Activated B cell treated with CpG ODN at 0.5 μM for 24 hours (primary cell): ENCODE data around the gene COPG1. TPM values are rescaled to one million over a fixed set of nuclear protein-coding genes. Genes with fewer than 3 reads are reported as not detected.

Experiments
- ATAC-seq: fragments of 200-7000 bp; cut with Tn5 transposase; one replicate; pipeline ENCODE4 v1.10.0; 2021; ENCODE audit warnings: low read depth, mild to moderate bottlenecking, moderate library complexity
- CTCF ChIA-PET: fragments of 350-600 bp; sonication (Branson Sonifier 250); formaldehyde crosslinking; loops from one replicate; lab custom pipeline; 2021; ENCODE audit warnings: antibody characterized with exemption; lab: Charles Lee
- POLR2A ChIA-PET: fragments of 350-600 bp; sonication (Branson Sonifier 250); formaldehyde crosslinking; loops from one replicate; lab custom pipeline; 2021; ENCODE audit warnings: antibody characterized with exemption; lab: Charles Lee
- DNase-seq: peaks from one replicate; pipeline ENCODE4 v3.0.0; 2022
- H3K27ac Mint-ChIP-seq: one replicate; pipeline ENCODE4 v1.8.0; 2020; ENCODE audit warnings: mixed read lengths
- H3K27me3 Mint-ChIP-seq: one replicate; pipeline ENCODE4 v1.8.0; 2021; ENCODE audit warnings: mixed read lengths
- H3K36me3 Mint-ChIP-seq: one replicate; pipeline ENCODE4 v1.8.0; 2021; ENCODE audit warnings: low read depth, mixed read lengths
- H3K4me1 Mint-ChIP-seq: one replicate; pipeline ENCODE4 v1.8.0; 2021; ENCODE audit warnings: mixed read lengths
- H3K4me3 Mint-ChIP-seq: one replicate; pipeline ENCODE4 v1.8.0; 2020; ENCODE audit warnings: mild to moderate bottlenecking, mixed read lengths
- H3K9me3 Mint-ChIP-seq: one replicate; pipeline ENCODE4 v1.8.0; 2020; ENCODE audit warnings: mixed read lengths
- CTCF ChIP-seq: fragments of 200-600 bp; IDR thresholded peaks from one replicate; pipeline ENCODE4 v1.8.0; 2022; ENCODE audit warnings: antibody characterized with exemption, mild to moderate bottlenecking
- intact Hi-C: fragments of 100-400 bp; cut with micrococcal nuclease; formaldehyde crosslinking; loops from one replicate; pipeline ENCODE4 v1.15.1; 2024
- total RNA-seq: library from RNA; stranded (reverse); gene quantifications from 2 replicates; pipeline ENCODE4 v1.2.3, GENCODE V29; 2022

COPG1 gene
- total RNA-seq, 1 donor from 2014 or later: 101 TPM

GRCh38 chr3:129277829-129278271 lies 28.4 kb downstream of the COPG1 start:
- peak; percentile 37 for DNase-seq
- POLR2A ChIA-PET: interaction anchor here (0.6 to 8.5 kb wide), 5 partner anchors 12 to 162 kb away, joined by 3 to 172 read pairs (median 5); partner anchors contain the start of genes COPG1, IFT122 and MBD4
- H3K9me3 Mint-ChIP-seq: no peaks in the 10 kb centered on the region
- peaks cover 54% of the 10 kb centered on the region for H3K36me3 Mint-ChIP-seq
- H3K4me1 Mint-ChIP-seq: peaks cover 73% of the 10 kb centered on the region
- H3K27me3 Mint-ChIP-seq: no peaks in the 10 kb centered on the region
- TF ChIP-seq CTCF: no peak
- peak overlapping the region; percentile 86 for H3K27ac Mint-ChIP-seq
- peak; percentile 18 for ATAC-seq
- peak overlapping the region; percentile 89 for H3K4me3 Mint-ChIP-seq
- intact Hi-C loops: loop anchor here (1.0 to 5.0 kb wide), 4 partner anchors 117 to 1226 kb away; partner anchors contain the start of genes ISY1, RAB43 and SEC61A1
- CTCF ChIA-PET: interaction anchor here (4.6 kb wide), 1 partner anchor 38 kb away, joined by 21 read pairs; a partner anchor contains a TSS

GRCh38 chr3:129278439-129278965 lies 29.1 kb downstream of the COPG1 start, which contains the start of gene HMCES:
Gene HMCES, plus strand, starts transcription at chr3:129278870. Its CDS starts 863 bp downstream, at chr3:129279733.
- DNase-seq (peak; percentile 91), ATAC-seq (peak; percentile 62)
- H3K9me3 Mint-ChIP-seq: no peaks in the 10 kb centered on the region
- CTCF ChIA-PET: interaction anchor here (4.6 kb wide), 1 partner anchor 37 kb away, joined by 21 read pairs; a partner anchor contains a TSS
- peak within 1 kb of the TSS; percentile 86 for H3K27ac Mint-ChIP-seq
- POLR2A ChIA-PET: interaction anchor here (0.7 to 8.5 kb wide), 6 partner anchors 29 to 162 kb away, joined by 3 to 172 read pairs (median 4); partner anchors contain the start of genes COPG1, IFT122, MBD4 and RAB43
- H3K36me3 Mint-ChIP-seq: peaks cover 51% of the 10 kb centered on the region
- intact Hi-C loops: loop anchor here (1.0 to 5.0 kb wide), 4 partner anchors 117 to 1226 kb away; partner anchors contain the start of genes ISY1, RAB43 and SEC61A1
- no peaks in the 10 kb centered on the region for H3K27me3 Mint-ChIP-seq
- peak within 1 kb of the TSS; percentile 91 for H3K4me3 Mint-ChIP-seq
- H3K4me1 Mint-ChIP-seq: peaks cover 80% of the 10 kb centered on the region
- no peak for TF ChIP-seq CTCF

GRCh38 chr3:129278966-129279906 lies 29.8 kb downstream of the COPG1 start:
- ChIA-PET CTCF (interaction anchor here (0.9 to 4.6 kb wide), 2 partner anchors 34 to 37 kb away, joined by 3 to 21 read pairs; a partner anchor contains a TSS), POLR2A (interaction anchor here (0.6 to 8.5 kb wide), 12 partner anchors 14 to 622 kb away, joined by 3 to 172 read pairs (median 4); partner anchors contain the start of genes COPG1, IFT122, MBD4 and RAB43)
- DNase-seq: peak; percentile 47
- no peak for TF ChIP-seq CTCF
- peak overlapping the region; percentile 91 for H3K4me3 Mint-ChIP-seq
- intact Hi-C loops: loop anchor here (1.0 to 5.0 kb wide), 5 partner anchors 95 to 1227 kb away; partner anchors contain the start of genes ISY1, RAB43 and SEC61A1
- peak; percentile 0 for ATAC-seq
- peaks cover 43% of the 10 kb centered on the region for H3K36me3 Mint-ChIP-seq
- H3K9me3 Mint-ChIP-seq: no peaks in the 10 kb centered on the region
- no peaks in the 10 kb centered on the region for H3K27me3 Mint-ChIP-seq
- H3K27ac Mint-ChIP-seq: peak overlapping the region; percentile 86
- H3K4me1 Mint-ChIP-seq: peaks cover 86% of the 10 kb centered on the region

- Mint-ChIP-seq H3K27me3 (peaks cover 3% of the 10 kb centered on the region), H3K27ac (no peak overlapping the region), H3K4me1 (peaks cover 82% of the 10 kb centered on the region), H3K36me3 (peaks cover 37% of the 10 kb centered on the region), H3K9me3 (no peaks in the 10 kb centered on the region), H3K4me3 (peak overlapping the region; percentile 91)
- ChIA-PET CTCF (interaction anchor here (0.9 to 4.6 kb wide), 2 partner anchors 34 to 36 kb away, joined by 3 to 21 read pairs; a partner anchor contains a TSS), POLR2A (interaction anchor here (0.6 to 8.5 kb wide), 8 partner anchors 13 to 623 kb away, joined by 3 to 172 read pairs (median 4); partner anchors contain the start of genes COPG1, IFT122 and MBD4)
- ATAC-seq (no peak), DNase-seq (no peak)
- no peak for TF ChIP-seq CTCF
- intact Hi-C loops: loop anchor here (10.0 kb wide), 1 partner anchor 1525 kb away; no protein-coding TSS in a partner anchor
These were observed 30.8 kb downstream of the COPG1 start for GRCh38 chr3:129280183-129280582.
